Activated naive CD4-positive, alpha-beta T cell treated with anti-CD3 and anti-CD28 coated beads, Interleukin-2, amount 10 ng/mL, durations not matched to agents 7 days and 5 days (primary cell): Measurements from ENCODE around the gene SLC9B1.

Experiments
- CTCF ChIA-PET: fragments of 350-600 bp; sonication (Branson Sonifier 250); formaldehyde crosslinking; loops from one replicate; lab custom pipeline; 2021; ENCODE audit warnings: antibody characterized with exemption; lab: Charles Lee
- DNase-seq: peaks from one replicate; pipeline ENCODE4 v3.0.0-alpha.2; 2020
- H3K27ac Mint-ChIP-seq: one replicate; pipeline ENCODE4 v1.8.0; 2021; ENCODE audit warnings: mild to moderate bottlenecking, moderate library complexity, mixed read lengths
- H3K27me3 Mint-ChIP-seq: one replicate; pipeline ENCODE4 v1.8.0; 2021; ENCODE audit warnings: mild to moderate bottlenecking, mixed read lengths
- H3K36me3 Mint-ChIP-seq: one replicate; pipeline ENCODE4 v1.8.0; 2021; ENCODE audit warnings: mixed read lengths
- H3K4me1 Mint-ChIP-seq: one replicate; pipeline ENCODE4 v1.8.0; 2021; ENCODE audit warnings: mixed read lengths
- H3K4me3 Mint-ChIP-seq: one replicate; pipeline ENCODE4 v1.8.0; 2021; ENCODE audit warnings: mild to moderate bottlenecking, moderate library complexity, mixed read lengths
- H3K9me3 Mint-ChIP-seq: one replicate; pipeline ENCODE4 v1.8.0; 2021; ENCODE audit warnings: mixed read lengths

SLC9B1 gene

GRCh38 chr4:102858828-102859464, 160.6 kb downstream of the SLC9B1 start:
- no peak overlapping the region for H3K4me3 Mint-ChIP-seq
- peaks cover 6% of the 10 kb centered on the region for H3K4me1 Mint-ChIP-seq
- peaks cover 25% of the 10 kb centered on the region for H3K9me3 Mint-ChIP-seq
- CTCF ChIA-PET, result no interaction called here
- H3K27me3 Mint-ChIP-seq, result no peaks in the 10 kb centered on the region
- H3K36me3 Mint-ChIP-seq, result peaks cover 37% of the 10 kb centered on the region
- H3K27ac Mint-ChIP-seq, result no peak overlapping the region
- DNase-seq, result no peak
